GM13976 (cell line): ENCODE data around the gene TDRD9.

Source experiments
- DNase-seq: peaks from one replicate; pipeline ENCODE4 v3.0.0; 2012; ENCODE audit warnings: low spot score
- CTCF ChIP-seq: IDR thresholded peaks from 2 replicates; pipeline ENCODE4 v1.5.1; 2012; ENCODE audit warnings: borderline replicate concordance, mild to moderate bottlenecking; ENCODE audit not compliant: insufficient read depth; ENCODE audit errors: extremely low read depth, missing control alignments, control extremely low read depth
- in situ Hi-C: fragments of 300-500 bp; cut with MboI; formaldehyde crosslinking; loops from one replicate; pipeline ENCODE4 v1.12.0; 2022; ENCODE audit warnings: low sequenced_read_pairs, mixed read lengths, inconsistent platforms; ENCODE audit not compliant: unreplicated experiment

The TDRD9 gene

DNA sequence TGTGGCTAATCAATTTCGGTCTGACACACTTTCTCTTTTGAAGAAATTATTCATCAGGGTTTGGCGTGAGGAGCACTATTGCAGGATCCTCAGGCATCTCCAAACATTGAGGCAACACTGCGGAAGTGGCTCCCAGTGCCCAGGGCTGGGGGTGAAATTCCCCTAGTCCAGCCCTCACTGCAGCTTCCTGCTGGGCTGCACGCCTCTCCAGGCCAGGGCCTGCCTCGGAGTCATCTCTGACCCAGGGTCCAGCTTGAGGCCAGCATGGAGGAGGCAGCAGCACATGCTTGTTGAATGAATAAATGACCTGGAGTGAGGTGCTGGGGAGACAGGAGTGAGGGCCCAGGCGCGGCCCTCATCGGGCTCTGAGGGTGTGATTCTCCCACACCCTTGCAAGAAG, 36.0 kb upstream of the TDRD9 start:
- in situ Hi-C loops, result no loop called here
- TF ChIP-seq CTCF, result no peak
- no peak for DNase-seq

GRCh38 chr14:103894034-103894722, 34.1 kb upstream of the TDRD9 start:
- in situ Hi-C loops, result no loop called here
- no peak for DNase-seq
- no peak for TF ChIP-seq CTCF

- no peak for DNase-seq
- in situ Hi-C loops, result no loop called here
- TF ChIP-seq CTCF, result no peak
These were observed 33.6 kb upstream of the TDRD9 start for GRCh38 chr14:103894723-103895059.

- no peak for TF ChIP-seq CTCF
- in situ Hi-C loops, result no loop called here
- peak; percentile 41 for DNase-seq
These were observed 31.7 kb upstream of the TDRD9 start for GRCh38 chr14:103896578-103896977.

- no peak for TF ChIP-seq CTCF
- no peak for DNase-seq
- in situ Hi-C loops, result no loop called here
These were observed 30.9 kb upstream of the TDRD9 start for GRCh38 chr14:103897075-103897947.

DNA sequence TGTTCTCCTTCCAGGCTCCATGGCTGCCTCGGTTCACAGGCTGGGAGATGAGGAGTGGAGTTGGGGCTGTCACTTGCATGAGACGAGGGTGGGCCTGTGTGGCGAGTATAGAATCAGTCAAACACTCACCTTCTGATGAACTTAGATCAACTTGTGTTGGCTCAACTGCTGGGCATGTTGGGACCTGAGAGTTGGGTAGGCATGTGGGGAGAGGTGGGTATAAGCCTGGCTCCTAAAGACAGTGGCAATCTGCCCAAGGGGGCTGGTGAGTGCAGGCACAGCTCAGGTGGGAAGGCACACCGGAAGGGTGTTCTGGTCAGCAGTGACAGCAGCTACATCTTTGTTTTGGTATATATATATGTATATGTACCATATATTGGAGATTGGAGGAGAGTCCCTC, 30.1 kb upstream of the TDRD9 start:
- DNase-seq, result no peak
- in situ Hi-C loops, result no loop called here
- TF ChIP-seq CTCF, result no peak

DNA sequence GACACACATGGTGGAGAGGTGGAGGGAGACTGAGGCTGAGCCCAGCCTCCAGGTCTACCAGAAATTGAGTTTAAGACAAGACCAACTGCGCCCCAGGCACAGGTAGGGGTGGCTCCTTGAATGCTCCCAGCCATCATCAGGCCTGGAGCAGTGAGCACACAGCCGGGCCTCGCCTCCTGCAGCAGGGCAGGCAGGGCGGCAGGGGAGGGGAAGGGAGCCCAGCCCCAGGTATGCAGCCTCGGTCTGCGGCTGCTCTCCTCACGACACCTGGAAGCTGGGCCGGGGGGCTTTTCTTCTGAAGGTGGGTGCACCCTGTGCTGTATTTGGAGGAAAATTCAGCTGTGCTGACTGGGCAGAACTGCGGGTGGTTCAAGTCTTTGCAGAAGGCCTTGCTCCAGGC, 29.5 kb upstream of the TDRD9 start:
- DNase-seq, result no peak
- in situ Hi-C loops, result no loop called here
- no peak for TF ChIP-seq CTCF
